HFFc6 (cell line): ENCODE data around the gene SSPN. TPM values are rescaled to one million over a fixed set of nuclear protein-coding genes. Genes with fewer than 3 reads are reported as not detected.

Source experiments
- DNase-seq: peaks from one replicate; pipeline ENCODE4 v3.0.0-alpha.2; 2018
- H3K27ac Mint-ChIP-seq: 2 replicates; pipeline ENCODE4 v1.8.0; 2020; ENCODE audit warnings: mild to moderate bottlenecking, mixed read lengths
- H3K27me3 Mint-ChIP-seq: 2 replicates; pipeline ENCODE4 v1.8.0; 2021; ENCODE audit warnings: mild to moderate bottlenecking, moderate library complexity, mixed read lengths; ENCODE audit not compliant: insufficient read depth
- H3K36me3 Mint-ChIP-seq: 2 replicates; pipeline ENCODE4 v1.8.0; 2021; ENCODE audit warnings: low read depth, mixed read lengths
- H3K4me1 Mint-ChIP-seq: 2 replicates; pipeline ENCODE4 v1.8.0; 2020; ENCODE audit warnings: low read depth, mixed read lengths
- H3K4me3 Mint-ChIP-seq: 2 replicates; pipeline ENCODE4 v1.8.0; 2020; ENCODE audit warnings: mild to moderate bottlenecking, moderate library complexity, mixed read lengths
- H3K9me3 Mint-ChIP-seq: 2 replicates; pipeline ENCODE4 v1.8.0; 2020; ENCODE audit warnings: mild to moderate bottlenecking, mixed read lengths
- total RNA-seq, 6 experiments: library from RNA; stranded (reverse); fragmentation: NEBNext Ultra II Directional; extraction: Animal tissue kit (Norgen Biotek cat#: 25700); gene quantifications; 2 replicates in 1 of 6; 3 replicates in 5 of 6; pipeline ENCODE4 v1.2.3, GENCODE V29; 2021
- TF ChIP-seq, protein P1 (sequence below): fragments of 200-600 bp; sonication (generic); IDR thresholded peaks from 2 replicates; pipeline ENCODE4 v1.5.0; 2021; ENCODE audit warnings: antibody characterized with exemption, mild to moderate bottlenecking

SSPN gene
- total RNA-seq, 6 experiments from 2014 or later, result 10.6 to 17.5 (median 15.4) TPM

DNA sequence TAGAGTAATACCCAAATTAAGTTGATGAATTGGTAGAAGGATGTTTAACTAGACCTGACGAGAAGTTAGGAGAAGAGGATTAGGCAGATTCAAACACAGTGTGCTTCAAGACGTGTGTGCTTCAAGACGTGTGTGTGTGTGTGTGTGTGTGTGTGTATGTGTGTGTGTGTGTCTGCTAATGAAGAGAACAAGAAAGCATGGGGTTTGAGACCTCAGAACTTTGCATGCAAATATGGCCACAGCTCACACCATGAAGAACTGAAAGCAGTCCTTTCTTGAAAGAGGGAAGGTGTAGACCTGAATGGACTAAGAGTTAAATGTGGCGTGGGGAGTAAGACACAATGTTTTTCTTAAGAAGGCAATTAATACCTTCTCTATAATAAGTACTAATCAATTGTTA is 32.5 kb upstream of the SSPN start:
- Mint-ChIP-seq H3K4me1 (no peaks in the 10 kb centered on the region), H3K36me3 (no peaks in the 10 kb centered on the region), H3K4me3 (no peak overlapping the region), H3K9me3 (no peaks in the 10 kb centered on the region), H3K27me3 (no peaks in the 10 kb centered on the region; the same call in 1 of the 2 replicates), H3K27ac (no peak overlapping the region)
- TF ChIP-seq, protein P1, sequence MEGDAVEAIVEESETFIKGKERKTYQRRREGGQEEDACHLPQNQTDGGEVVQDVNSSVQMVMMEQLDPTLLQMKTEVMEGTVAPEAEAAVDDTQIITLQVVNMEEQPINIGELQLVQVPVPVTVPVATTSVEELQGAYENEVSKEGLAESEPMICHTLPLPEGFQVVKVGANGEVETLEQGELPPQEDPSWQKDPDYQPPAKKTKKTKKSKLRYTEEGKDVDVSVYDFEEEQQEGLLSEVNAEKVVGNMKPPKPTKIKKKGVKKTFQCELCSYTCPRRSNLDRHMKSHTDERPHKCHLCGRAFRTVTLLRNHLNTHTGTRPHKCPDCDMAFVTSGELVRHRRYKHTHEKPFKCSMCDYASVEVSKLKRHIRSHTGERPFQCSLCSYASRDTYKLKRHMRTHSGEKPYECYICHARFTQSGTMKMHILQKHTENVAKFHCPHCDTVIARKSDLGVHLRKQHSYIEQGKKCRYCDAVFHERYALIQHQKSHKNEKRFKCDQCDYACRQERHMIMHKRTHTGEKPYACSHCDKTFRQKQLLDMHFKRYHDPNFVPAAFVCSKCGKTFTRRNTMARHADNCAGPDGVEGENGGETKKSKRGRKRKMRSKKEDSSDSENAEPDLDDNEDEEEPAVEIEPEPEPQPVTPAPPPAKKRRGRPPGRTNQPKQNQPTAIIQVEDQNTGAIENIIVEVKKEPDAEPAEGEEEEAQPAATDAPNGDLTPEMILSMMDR, result no peak
- DNase-seq, result no peak

DNA sequence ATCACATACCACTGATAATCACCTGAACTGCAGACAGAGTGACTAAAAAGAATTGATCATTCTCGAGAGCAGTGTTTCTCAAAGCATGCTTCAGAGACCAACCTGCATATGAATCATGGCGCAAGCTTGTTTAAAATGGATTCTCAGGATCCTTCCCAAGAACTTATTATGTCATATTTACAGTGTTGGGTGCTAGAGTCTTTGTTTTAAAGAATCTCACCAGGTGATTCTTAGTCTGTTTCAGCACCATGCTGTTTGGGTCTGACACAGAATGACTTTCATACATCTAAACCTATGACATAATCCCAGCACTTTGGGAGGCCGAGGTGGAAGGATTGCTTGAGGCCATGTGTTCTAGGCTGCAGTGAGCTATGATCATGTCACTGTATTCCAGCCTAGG is 31.3 kb upstream of the SSPN start:
- no peaks in the 10 kb centered on the region for H3K36me3 Mint-ChIP-seq
- H3K27ac Mint-ChIP-seq, result no peak overlapping the region
- no peak for DNase-seq
- H3K4me3 Mint-ChIP-seq, result no peak overlapping the region
- TF ChIP-seq, protein P1, result no peak
- no peaks in the 10 kb centered on the region for H3K4me1 Mint-ChIP-seq
- no peaks in the 10 kb centered on the region for H3K9me3 Mint-ChIP-seq
- no peaks in the 10 kb centered on the region for H3K27me3 Mint-ChIP-seq

DNA sequence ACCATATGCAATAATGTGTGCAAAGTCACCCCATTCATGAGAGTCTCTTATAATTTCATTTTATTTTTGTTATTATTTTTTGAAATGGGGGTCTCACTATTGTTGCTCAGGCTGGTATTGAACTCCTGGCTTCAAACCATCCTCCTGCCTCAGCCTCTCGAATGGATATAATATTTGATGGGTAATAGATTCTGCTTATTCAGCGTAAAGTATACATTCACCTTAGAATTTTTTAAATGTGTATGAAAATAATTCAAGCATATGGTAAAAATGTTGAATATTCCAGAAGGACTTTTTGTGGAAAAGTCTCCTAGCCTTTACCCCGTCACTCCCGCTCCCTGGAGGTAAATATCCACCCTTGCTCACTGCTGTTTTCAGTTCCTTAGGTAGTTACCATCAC is 23.4 kb upstream of the SSPN start:
- Mint-ChIP-seq H3K36me3 (no peaks in the 10 kb centered on the region), H3K27me3 (no peaks in the 10 kb centered on the region), H3K4me3 (no peak overlapping the region), H3K4me1 (no peaks in the 10 kb centered on the region), H3K27ac (no peak overlapping the region), H3K9me3 (no peaks in the 10 kb centered on the region)
- no peak for DNase-seq
- TF ChIP-seq, protein P1, result no peak

DNA sequence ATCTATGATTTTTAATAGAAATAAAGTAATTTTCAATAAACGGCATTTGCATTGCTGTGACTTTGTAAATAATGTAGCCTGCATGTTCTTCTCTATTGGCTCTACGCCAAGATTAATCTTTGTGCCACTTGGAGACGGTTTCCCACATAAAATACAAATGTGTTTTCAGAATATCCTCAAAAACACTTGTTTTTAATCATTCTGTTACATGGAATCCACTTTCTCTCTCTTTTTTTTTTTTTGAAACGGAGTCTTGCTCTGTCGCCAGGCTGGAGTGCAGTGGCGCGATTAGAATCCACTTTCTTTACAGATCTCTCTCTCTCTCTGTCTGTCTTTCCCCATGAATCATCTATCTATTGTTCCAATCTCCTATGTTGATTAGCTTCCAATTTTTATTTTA is 22.8 kb upstream of the SSPN start:
- Mint-ChIP-seq H3K27me3 (no peaks in the 10 kb centered on the region), H3K9me3 (no peaks in the 10 kb centered on the region), H3K4me3 (no peak overlapping the region), H3K4me1 (no peaks in the 10 kb centered on the region), H3K27ac (no peak overlapping the region), H3K36me3 (no peaks in the 10 kb centered on the region)
- TF ChIP-seq, protein P1, result no peak
- no peak for DNase-seq

DNA sequence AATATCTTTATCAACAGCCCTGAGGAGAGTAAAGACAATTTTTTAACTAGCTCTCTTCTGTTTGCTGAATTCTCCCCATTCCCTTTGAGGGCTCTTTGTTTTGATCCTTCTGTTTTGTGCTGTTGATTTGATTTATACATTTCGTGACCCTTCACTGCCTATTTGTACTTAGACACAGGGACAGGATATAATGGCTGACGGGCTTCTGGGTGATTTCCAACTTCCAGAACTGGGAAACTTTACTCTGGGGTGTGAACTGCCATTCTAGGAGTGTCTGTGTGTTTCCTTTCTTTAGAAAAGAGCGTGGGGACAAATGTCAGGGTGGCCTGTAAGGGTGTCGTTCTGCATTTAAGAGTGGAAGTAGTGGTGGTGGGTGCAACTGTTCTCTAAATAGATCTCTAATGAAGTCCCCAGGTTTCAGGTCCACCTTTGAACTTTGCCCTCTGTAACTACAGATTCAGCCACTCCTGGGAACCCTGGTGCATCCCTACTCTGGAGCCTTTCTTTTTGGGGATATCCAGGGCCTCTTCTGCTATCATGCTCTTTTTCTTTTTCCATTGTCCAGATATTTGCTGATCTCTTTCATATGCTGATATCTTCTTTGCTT is 22.3 kb upstream of the SSPN start:
- no peak overlapping the region for H3K4me3 Mint-ChIP-seq
- TF ChIP-seq, protein P1, result no peak
- no peak overlapping the region for H3K27ac Mint-ChIP-seq
- H3K27me3 Mint-ChIP-seq, result no peaks in the 10 kb centered on the region
- no peaks in the 10 kb centered on the region for H3K9me3 Mint-ChIP-seq
- no peaks in the 10 kb centered on the region for H3K36me3 Mint-ChIP-seq
- no peak for DNase-seq
- H3K4me1 Mint-ChIP-seq, result no peaks in the 10 kb centered on the region

DNA sequence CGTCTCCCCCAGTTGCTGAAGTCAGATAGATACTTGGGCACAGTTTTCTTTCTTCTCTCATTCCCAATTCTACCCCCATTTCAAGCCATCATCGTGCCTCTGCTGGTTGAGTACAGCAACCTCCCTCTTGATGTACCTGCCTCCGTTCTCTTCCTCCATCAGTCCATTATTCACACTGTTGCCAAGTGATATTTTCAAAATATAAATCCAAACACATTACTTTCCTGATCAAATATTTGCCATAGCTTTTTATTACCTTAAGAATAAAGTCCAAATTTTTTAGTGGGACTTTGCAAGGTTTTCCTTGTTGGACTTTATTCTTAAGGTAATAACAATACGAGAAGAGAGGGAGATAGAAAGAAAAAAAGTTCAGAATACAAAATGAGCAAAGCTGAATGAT is 18.6 kb upstream of the SSPN start:
- Mint-ChIP-seq H3K36me3 (no peaks in the 10 kb centered on the region), H3K4me1 (no peaks in the 10 kb centered on the region), H3K27me3 (peaks cover 3% of the 10 kb centered on the region; the same call in 1 of the 2 replicates), H3K27ac (no peak overlapping the region), H3K4me3 (no peak overlapping the region), H3K9me3 (no peaks in the 10 kb centered on the region)
- DNase-seq, result no peak
- TF ChIP-seq, protein P1, result no peak
